AG08396 (cell line): ENCODE data around the gene VILL.

Source experiments
- DNase-seq: peaks from one replicate; pipeline ENCODE4 v3.0.0; 2012; ENCODE audit warnings: low spot score, mixed read lengths

The VILL gene

DNA sequence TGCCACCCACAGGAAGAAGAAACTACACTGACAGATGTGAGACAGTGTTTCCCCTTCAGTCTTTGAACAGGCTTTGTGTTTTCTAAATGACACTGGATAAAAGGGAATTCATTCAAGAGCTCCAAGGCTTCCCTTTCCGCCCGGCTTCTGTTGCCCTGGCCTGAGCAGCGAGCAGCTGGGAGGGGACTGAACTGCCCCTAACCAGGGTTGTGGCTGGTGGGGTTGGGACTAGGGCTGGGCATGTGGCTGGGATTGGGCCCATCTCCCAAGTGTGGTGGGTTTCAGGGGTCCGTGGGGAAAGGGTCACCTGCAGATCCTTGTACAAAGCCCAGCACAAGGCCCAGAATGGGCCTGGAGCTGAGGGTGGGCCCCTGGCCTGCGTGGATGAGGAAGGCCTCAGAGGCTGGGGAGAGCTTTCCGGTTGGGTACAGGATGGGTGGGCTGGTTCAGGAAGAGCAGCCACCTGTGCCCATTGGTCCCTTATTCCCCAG is 10.4 kb downstream of the VILL start:
- no peak for DNase-seq

DNA sequence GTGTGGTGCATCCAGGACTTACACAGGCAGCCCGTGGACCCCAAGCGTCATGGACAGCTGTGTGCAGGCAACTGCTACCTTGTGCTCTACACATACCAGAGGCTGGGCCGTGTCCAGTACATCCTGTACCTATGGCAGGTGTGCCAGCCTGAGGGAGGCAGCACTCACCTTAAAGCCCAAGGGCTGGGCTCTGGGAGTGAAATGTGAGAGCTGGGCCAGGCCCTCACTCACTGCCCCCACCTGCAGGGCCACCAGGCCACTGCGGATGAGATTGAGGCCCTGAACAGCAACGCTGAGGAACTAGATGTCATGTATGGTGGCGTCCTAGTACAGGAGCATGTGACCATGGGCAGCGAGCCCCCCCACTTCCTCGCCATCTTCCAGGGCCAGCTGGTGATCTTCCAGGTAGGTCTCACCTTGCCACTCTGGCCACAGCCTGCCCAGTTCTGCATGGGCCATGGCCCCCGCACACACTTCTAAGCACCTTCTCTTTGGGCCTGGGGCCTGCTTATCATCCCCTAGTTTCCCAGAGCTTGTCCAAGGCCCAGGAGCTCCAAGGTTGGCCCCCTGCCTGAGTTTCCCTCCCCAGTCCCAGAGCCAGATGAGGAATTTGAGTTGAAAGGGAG is 11.0 kb downstream of the VILL start:
- DNase-seq = no peak

DNA sequence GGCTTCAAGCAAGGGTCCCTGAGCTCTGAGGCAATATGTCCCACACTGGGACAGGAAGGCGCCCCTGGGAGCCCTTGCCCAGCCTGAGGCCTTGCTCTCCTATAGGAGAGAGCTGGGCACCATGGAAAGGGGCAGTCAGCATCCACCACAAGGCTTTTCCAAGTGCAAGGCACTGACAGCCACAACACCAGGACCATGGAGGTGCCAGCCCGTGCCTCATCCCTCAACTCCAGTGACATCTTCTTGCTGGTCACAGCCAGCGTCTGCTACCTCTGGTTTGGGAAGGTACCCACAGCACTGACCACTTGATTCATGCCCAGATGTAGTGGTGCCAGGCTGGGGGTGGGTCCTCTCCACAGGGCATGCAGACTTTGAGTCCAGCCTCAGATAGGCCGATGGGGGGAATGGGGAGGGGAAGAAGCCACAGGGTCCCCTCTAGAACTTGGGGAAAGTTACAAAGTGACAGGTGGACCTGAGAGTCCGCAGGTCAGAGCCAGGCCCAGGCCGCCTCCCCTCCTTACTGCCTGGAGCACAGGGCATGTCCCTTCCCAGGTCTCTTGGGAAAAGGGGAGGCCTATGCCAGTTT is 11.8 kb downstream of the VILL start:
- no peak for DNase-seq

DNA sequence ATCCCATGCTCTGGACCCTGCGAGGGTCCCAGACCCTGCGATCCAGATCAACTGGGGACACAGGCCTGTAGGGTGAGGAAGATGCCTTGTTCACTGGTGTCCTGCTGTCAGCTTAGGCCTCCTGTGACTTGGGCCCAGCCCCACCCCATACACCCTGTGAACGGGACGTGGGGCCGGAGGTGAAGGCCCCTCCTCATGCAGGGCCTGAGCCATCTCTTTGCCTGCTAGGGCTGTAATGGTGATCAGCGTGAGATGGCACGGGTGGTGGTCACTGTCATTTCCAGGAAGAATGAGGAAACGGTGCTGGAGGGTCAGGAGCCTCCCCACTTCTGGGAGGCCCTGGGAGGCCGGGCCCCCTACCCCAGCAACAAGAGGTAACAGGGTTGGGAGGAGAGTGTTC is 12.4 kb downstream of the VILL start:
- DNase-seq = no peak

DNA sequence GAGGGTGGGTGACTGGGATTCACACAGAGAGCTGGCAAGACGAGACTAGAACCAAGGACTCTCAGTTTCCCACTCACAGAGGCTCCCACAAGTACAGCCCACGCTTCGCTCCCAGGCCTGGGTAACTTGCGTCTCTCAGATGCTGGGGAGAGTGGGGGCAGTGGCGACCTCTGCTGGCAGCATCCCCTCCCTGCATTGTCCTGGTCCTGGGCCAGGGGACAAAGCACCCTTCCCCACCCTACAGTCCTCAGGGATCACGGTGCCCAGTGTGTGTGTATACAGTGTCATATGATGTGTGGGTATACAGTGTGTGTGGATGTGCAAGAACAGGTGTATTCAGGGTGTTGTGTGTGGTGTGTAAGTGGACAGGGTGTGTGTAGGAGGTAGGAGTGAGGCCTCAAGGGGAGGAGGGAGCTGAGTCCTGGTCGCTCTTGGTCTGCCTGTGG is 12.8 kb downstream of the VILL start:
- DNase-seq = peak; percentile 74

DNA sequence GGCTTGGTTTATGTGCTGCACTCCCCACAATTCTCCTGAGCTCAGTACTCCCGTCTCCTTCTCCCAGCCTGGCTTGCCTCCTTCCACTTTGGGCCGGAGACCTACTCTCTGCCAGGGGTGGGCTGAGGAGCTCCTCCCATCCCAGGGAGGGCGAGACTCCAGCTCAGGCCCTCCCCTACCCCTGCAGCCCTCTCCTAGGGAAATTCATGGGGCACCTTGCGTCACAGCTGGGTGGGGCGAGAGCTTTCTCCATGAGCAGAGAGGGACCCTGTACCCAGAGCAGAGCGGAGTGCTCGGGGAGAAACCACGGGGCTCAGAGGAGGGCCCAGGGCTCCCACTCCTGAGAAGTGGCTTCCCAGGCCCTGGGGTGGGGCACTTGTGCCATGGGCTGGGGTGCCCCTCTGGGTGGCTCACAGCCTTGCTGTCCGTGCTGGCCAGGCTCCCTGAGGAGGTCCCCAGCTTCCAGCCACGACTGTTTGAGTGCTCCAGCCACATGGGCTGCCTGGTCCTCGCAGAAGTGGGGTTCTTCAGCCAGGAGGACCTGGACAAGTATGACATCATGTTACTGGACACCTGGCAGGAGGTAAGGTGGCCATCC is 13.3 kb downstream of the VILL start:
- no peak for DNase-seq

DNA sequence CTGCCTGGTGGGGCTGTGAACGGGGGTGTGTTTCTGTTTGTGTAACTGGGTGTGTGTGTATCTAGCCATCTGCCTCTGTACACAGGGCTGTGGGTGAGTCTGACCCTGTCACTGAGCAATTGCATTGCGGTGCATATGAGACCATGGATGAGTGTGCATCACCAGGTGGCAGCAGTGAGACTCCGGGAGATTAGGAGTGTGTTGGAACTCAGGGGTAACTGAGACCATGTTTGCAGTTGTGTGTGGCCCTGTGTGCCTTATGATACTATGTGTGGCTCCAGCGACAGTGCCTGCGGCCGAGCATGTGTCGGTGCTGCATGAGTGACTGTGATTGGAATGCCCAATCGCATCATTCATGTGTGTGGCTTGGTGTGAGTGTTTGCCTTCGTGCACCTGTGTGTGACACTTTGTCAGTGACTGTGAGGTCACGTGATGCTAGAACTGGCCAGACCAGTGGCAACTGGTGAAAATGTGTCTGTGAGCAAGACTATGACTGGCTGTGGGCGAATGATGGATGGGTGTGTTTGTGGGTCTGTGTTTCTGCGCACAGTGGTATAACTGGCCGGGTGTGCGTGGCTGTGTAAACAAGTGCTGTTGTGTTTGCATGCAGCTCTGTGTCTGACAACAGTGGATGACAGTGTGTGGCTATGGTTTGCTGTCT is 14.0 kb downstream of the VILL start:
- DNase-seq = peak; percentile 68

DNA sequence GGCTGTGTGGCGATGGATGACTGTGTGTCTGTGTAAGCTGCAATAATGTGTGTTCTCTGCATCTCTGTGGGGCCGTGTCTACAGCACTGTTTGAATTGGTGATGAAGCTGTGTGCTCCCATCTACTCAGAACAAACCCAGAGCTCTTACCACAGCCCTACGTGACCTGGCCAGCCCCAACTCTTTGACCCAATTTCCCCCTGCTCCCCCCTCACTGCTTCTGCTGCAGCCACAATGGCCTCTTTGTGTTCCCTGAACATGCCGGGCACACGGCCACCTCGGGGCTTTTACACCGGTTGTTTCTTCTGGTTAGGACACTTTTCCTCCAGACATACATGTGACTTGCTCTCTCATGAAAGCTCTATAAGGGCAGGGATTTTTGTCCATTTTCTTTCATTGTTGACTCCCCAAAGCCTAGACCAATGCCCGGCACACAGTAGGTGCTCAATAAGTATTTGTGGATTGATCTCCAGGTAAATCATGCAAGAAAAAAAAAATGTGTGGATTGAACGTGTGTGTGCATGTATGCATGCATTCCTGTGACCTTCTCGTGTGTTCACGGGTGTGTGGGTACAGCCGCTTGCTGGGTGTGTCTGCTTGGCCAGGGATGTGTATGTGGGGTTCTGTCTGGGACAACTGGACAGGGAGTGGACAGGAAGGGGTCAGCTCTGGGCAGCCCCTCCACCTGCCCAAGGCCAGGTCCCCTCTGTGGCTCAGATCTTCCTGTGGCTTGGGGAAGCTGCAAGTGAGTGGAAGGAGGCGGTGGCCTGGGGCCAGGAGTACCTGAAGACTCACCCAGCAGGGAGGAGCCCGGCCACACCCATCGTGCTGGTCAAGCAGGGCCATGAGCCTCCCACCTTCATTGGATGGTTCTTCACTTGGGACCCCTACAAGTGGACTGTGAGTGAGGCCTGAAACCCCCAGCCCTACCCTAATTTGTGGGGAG is 14.8 kb downstream of the VILL start:
- DNase-seq = no peak

DNA sequence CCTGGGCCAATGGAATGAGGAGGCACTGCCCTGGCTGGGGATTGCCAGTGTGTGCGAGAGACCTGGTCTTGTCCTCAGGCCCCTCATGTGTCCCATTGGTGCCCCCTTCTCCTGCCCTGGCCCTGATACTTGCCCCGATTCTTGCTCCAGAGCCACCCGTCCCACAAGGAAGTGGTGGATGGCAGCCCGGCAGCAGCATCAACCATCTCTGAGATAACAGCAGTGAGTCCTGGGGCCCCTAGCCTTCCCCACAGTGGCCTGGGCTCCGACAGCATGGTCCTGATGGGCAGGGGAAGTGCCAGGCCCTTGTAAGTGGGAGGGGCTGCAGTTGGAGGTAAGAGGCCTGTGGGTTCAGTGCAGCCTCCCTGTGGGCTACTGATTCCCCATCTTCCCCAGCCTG is 15.4 kb downstream of the VILL start:
- DNase-seq = no peak

DNA sequence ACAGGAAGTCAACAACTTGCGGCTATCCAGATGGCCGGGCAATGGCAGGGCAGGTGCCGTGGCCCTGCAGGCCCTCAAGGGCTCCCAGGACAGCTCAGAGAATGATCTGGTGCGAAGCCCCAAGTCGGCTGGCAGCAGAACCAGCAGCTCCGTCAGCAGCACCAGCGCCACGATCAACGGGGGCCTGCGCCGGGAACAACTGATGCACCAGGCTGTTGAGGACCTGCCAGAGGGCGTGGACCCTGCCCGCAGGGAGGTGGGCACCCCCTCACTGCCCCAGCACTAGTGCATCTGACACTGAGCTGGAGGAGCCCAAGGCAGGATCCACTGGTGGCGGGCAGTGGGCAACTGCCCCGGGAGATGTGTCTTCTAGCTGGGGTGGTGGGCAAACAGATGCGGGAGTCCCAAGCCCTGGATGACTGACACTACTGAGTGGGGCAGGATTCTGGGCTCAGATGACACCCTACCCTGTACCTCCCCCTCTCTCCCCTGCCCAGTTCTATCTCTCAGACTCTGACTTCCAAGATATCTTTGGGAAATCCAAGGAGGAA is 15.9 kb downstream of the VILL start:
- no peak for DNase-seq

DNA sequence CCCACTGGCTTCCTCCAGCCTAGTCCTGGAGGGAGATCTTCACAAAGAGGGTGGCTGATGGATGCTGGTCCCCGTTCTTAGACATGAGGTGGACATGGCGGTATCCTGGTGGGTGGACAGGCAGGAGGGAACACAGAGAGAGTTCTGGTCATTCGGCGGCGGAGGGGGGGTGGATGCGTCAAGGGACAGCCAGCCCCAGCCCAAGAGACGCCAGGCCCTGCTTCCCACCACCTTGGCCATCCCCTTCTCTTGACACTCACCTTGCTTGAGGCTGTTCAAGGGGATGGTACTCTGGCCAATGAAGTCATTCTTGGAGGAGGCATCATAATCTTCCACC is 17.1 kb downstream of the VILL start:
- no peak for DNase-seq

DNA sequence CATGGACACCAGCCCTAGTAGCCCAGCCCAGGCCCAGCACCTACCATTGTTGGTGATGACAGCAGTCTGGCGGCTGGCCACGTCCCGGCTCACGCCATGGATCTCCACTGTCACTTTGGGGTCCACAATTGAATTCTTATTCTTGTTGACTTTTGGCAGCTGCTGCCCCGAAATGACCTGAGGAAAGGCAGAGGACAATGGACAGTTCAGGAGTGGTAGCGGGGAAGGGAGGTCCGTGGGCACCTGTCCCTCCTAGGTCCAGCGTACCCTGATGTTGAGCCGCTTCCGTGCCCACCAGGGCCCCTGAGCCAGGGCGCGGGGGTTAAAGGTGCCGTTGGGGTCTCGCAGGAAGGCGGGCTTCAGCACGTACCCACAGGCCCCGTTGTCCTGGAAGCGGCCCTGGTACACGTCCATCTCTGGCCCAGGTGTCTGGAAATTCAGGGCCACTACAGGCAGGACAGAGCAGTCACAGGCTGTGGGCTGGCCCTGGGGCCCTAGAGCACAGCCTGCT is 17.7 kb downstream of the VILL start:
- DNase-seq = no peak

DNA sequence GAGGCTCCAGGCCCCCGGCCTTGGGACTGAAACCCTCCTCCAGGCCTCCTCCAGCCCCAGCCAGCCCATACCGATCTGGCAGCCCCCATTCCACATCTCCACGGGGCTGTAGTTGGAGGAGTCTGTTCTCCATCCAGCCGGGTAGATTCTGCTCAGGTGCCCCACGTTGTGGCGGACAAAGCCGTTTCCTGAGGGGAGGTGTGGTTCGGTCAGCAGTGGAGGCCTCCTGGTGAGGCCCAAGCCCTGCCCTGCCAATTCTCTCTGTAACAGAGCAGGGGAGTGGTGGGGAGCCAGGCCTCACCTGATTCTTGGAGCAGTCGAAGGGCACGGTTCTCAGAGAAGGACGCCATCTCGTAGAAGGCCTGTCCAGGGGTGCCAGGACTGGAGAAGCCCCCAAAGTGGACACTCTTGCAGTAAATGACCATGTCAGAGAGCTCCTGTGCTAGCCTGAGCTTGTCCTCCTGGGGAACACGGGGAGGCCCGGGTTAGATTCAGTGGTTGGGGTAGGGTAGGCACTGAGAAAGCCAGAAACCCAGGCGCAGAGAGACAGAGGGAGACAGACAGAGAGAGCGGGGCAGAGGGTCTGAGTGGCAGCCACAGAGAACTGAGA is 18.5 kb downstream of the VILL start:
- DNase-seq = no peak

DNA sequence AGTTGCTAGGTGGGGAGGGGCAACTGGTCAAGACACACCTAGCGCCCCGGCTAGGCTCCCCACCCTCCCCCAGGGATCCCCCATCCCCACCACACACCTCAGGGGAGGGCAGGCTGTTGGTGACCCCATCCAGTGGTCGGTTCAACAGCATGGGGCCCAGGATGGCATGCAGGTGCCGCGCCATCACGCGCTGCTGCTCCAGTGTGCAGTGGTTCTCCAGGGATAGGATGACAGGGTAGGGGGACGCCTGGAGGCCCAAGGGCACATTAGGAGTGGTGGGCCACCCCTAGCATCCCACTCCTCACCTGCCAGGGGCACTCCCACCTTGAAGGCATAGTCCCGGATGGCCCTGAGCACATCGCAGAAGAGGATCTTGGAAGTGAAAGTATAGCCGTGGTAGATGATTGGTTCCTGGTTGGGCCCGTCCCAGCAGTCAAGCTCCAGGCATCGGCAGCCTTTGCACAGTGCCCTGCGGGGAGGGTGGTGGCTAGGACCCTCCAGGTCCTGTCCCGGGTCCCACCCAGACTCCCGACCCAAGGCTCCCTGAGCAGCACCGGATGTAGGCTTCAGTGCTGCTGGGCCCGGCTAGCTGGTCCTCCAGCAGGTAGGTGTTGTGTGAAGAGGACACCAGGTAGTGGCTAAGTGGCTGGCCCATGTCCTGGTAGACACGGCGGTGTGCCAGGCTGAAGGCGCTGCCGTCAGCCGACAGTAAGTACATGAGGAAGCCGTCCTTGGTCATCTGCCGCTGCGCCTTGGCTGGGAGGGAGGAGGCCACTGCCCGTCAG is 19.4 kb downstream of the VILL start:
- no peak for DNase-seq

DNA sequence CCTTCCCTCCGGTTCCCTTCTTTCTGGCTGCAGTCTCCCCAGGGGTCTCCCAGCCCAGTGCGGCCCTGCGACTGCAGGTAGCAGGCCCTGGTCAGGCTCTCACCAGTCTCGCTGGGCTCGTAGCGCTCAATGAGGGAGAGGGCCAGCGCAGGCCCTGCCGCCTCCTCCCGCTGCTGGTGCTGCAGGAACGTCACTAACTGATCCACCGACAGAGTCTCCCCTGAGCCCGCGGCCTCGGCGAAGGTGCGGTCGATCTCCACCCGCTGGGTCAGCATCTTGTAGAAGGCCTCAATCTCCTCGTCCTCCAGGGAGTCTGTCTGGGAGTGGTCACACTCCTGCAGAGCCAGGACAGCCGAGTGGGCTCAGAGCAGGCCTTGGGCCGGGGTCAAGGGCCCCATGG is 20.5 kb downstream of the VILL start:
- no peak for DNase-seq

DNA sequence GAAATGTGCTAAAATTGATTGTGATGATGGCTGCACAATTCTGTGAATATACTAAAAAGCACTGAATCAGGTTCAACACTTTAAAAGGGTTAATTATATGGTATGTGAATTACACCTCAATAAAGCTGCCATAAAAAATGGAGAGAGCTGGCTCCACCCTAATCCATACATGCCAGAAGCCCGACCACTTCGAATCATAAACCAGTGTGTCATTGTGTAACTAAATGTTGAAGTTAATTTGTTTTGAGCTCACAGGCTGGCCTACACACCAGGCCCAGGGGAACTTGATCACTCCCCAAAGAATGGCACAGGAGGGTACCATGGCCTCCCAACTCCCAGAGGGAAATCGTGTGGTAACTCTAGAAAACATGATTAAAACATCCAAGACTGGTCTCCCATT is 24.9 kb downstream of the VILL start:
- DNase-seq = no peak

DNA sequence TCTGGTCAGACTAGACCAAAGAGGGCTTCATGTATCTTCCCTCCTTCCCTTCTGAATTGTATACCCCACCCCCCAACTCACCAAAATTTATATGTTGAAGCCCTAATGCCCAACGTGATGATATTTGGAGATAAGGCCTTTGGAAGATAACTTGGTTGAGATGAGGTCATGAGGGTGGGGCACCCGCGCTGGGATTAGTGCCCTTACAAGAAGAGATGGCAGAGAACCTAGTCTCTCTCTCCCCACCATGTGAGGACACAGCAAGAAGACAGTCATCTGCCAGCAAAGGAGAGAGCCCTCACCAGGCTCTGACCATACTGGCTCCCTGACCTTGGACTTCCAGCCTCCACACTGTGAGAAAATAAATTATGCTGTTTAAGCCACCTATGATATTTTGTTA is 25.4 kb downstream of the VILL start:
- DNase-seq = no peak

DNA sequence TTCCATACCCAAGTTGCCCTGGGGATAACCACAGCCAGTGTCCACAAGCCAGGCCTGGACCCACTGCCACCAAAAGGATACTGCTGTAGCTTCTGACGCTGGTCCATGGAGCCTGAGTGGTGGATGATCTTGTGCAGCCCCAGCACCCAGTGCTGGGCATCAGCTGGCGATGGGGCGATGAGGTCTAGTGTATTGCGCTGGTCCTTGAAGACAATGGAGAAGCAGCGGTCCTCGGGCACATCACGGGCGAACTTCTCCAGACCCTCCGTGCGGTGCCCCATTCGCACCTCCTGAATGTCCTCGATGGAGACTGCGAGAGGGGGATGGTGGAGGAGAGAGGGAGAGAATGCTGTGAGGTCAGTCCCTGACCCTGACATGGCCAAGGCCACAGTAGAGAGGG is 25.8 kb downstream of the VILL start:
- DNase-seq = no peak

DNA sequence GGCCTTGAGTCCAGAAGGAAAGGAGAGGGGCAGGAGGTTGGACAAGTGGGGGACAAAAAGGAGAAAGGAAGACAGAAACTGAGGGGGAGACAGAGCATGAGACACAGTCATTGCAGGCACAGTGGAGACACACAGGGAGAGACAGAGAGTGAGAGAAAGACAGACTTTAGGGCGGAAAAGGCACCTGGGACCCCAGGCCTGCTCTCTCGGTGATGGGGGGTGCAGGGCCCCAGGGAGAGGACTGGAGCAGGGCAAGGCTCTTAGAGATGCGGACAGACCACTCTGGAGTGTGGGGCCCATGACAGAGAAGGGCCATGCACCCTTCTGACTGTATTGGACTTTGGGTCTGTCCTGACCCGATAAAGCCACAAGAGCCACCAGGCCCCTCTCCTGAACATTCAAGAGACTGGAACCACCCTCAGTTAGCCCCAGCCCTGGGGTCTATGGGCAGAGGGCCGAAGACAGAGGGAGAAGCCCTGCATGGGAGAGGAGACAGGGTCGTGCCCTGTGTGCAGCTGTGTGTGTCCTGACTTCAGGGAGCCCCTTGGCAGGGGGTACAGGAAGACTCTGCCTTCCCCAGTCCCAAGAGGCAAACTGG is 26.4 kb downstream of the VILL start:
- DNase-seq = no peak
